BE2C (cell line): ENCODE results near the gene PARD3.

Source experiments
- DNase-seq: peaks from one replicate; pipeline ENCODE4 v3.0.0-alpha.2; 2020
- H3K27me3 ChIP-seq: fragments of 250-450 bp; sonication (Bioruptor Pico); 2 replicates; pipeline ENCODE4 v1.5.1; 2020; ENCODE audit warnings: mild to moderate bottlenecking
- H3K36me3 ChIP-seq: fragments of 250-450 bp; sonication (Bioruptor Pico); 2 replicates; pipeline ENCODE4 v1.5.1; 2020; ENCODE audit warnings: mild to moderate bottlenecking
- H3K4me1 ChIP-seq: fragments of 250-450 bp; sonication (Bioruptor Pico); 2 replicates; pipeline ENCODE4 v1.5.1; 2020
- H3K4me3 ChIP-seq: 2 replicates; pipeline ENCODE4 v1.5.1; 2011; ENCODE audit warnings: low read depth, low read length
- H3K9me3 ChIP-seq: fragments of 250-450 bp; sonication (Bioruptor Pico); 2 replicates; pipeline ENCODE4 v1.5.1; 2020
- CTCF ChIP-seq: IDR thresholded peaks from 2 replicates; pipeline ENCODE4 v1.5.1; 2012; ENCODE audit warnings: mild to moderate bottlenecking, low read depth, low read length

Gene PARD3

GRCh38 chr10:34166354-34166753, 648.7 kb downstream of the PARD3 start:
- no peaks in the 10 kb centered on the region for H3K4me1 ChIP-seq
- H3K9me3 ChIP-seq = no peaks in the 10 kb centered on the region
- H3K36me3 ChIP-seq = no peaks in the 10 kb centered on the region
- H3K4me3 ChIP-seq = no peak overlapping the region
- TF ChIP-seq CTCF = no peak
- no peak for DNase-seq
- no peaks in the 10 kb centered on the region for H3K27me3 ChIP-seq

- H3K9me3 ChIP-seq = no peaks in the 10 kb centered on the region
- DNase-seq = no peak
- H3K27me3 ChIP-seq = no peaks in the 10 kb centered on the region
- H3K4me1 ChIP-seq = no peaks in the 10 kb centered on the region
- no peaks in the 10 kb centered on the region for H3K36me3 ChIP-seq
- H3K4me3 ChIP-seq = no peak overlapping the region
- TF ChIP-seq CTCF = no peak
These were observed 651.1 kb downstream of the PARD3 start for GRCh38 chr10:34164029-34164428.

GRCh38 chr10:34163075-34163905, 651.8 kb downstream of the PARD3 start:
- no peak for DNase-seq
- Histone ChIP-seq H3K4me3 (no peak overlapping the region), H3K4me1 (no peaks in the 10 kb centered on the region), H3K36me3 (no peaks in the 10 kb centered on the region), H3K9me3 (no peaks in the 10 kb centered on the region), H3K27me3 (no peaks in the 10 kb centered on the region)
- no peak for TF ChIP-seq CTCF

GRCh38 chr10:34161777-34162370, 653.2 kb downstream of the PARD3 start:
- Histone ChIP-seq H3K4me1 (no peaks in the 10 kb centered on the region), H3K9me3 (no peaks in the 10 kb centered on the region), H3K27me3 (no peaks in the 10 kb centered on the region), H3K4me3 (no peak overlapping the region), H3K36me3 (no peaks in the 10 kb centered on the region)
- TF ChIP-seq CTCF = no peak
- no peak for DNase-seq

- Histone ChIP-seq H3K9me3 (no peaks in the 10 kb centered on the region), H3K27me3 (no peaks in the 10 kb centered on the region), H3K4me1 (no peaks in the 10 kb centered on the region), H3K4me3 (no peak overlapping the region), H3K36me3 (no peaks in the 10 kb centered on the region)
- TF ChIP-seq CTCF = no peak
- DNase-seq = no peak
These were observed 654.5 kb downstream of the PARD3 start for GRCh38 chr10:34160595-34160994.

GRCh38 chr10:34157501-34157900, 657.6 kb downstream of the PARD3 start:
- DNase-seq = no peak

More at GRCh38 chr10:34157501-34157900, 657.6 kb downstream of the PARD3 start:
- no peaks in the 10 kb centered on the region for H3K36me3 ChIP-seq
- H3K4me3 ChIP-seq = no peak overlapping the region
- TF ChIP-seq CTCF = no peak
- H3K9me3 ChIP-seq = no peaks in the 10 kb centered on the region
- no peaks in the 10 kb centered on the region for H3K27me3 ChIP-seq
- H3K4me1 ChIP-seq = no peaks in the 10 kb centered on the region; the same call in none of the 2 replicates
